Measurements from ENCODE around the gene FRMD4B.

FRMD4B gene

GRCh38 chr3:69379661-69380060 lies 6.2 kb downstream of the FRMD4B start:
- no peak overlapping the region for H3K4me3 ChIP-seq (ENCODE audit: low read length)
- peak; percentile 73 for DNase-seq (ENCODE audit: low read depth)
- no peak for TF ChIP-seq CTCF (IDR thresholded peaks at IDR 0.05; ENCODE audit: insufficient read depth, low read depth, low read length, missing control alignments)

GRCh38 chr3:69378112-69378802 lies 7.6 kb downstream of the FRMD4B start:
- TF ChIP-seq CTCF (IDR thresholded peaks at IDR 0.05; ENCODE audit: insufficient read depth, low read depth, low read length, missing control alignments): no peak
- H3K4me3 ChIP-seq (ENCODE audit: low read length): no peak overlapping the region
- no peak for DNase-seq (ENCODE audit: low read depth)

GRCh38 chr3:69377262-69377661 lies 8.6 kb downstream of the FRMD4B start:
- no peak for TF ChIP-seq CTCF (IDR thresholded peaks at IDR 0.05; ENCODE audit: insufficient read depth, low read depth, low read length, missing control alignments)
- H3K4me3 ChIP-seq (ENCODE audit: low read length): no peak overlapping the region
- no peak for DNase-seq (ENCODE audit: low read depth)

GRCh38 chr3:69376731-69377130 lies 9.2 kb downstream of the FRMD4B start:
- no peak for DNase-seq (ENCODE audit: low read depth)
- TF ChIP-seq CTCF (IDR thresholded peaks at IDR 0.05; ENCODE audit: insufficient read depth, low read depth, low read length, missing control alignments): no peak
- no peak overlapping the region for H3K4me3 ChIP-seq (ENCODE audit: low read length)

- no peak for DNase-seq (ENCODE audit: low read depth)
These were observed 14.1 kb downstream of the FRMD4B start for GRCh38 chr3:69371816-69372215.

GRCh38 chr3:69370901-69371301 lies 15.0 kb downstream of the FRMD4B start:
- DNase-seq (ENCODE audit: low read depth): peak; percentile 82
- no peak for TF ChIP-seq CTCF (IDR thresholded peaks at IDR 0.05; ENCODE audit: insufficient read depth, low read depth, low read length, missing control alignments)
- H3K4me3 ChIP-seq (ENCODE audit: low read length): no peak overlapping the region

More at GRCh38 chr3:69371816-69372215, 14.1 kb downstream of the FRMD4B start:
- H3K4me3 ChIP-seq (ENCODE audit: low read length): no peak overlapping the region
- no peak for TF ChIP-seq CTCF (IDR thresholded peaks at IDR 0.05; ENCODE audit: insufficient read depth, low read depth, low read length, missing control alignments)

Measured in epithelial cell of esophagus (primary cell).